ENCODE results near the gene ITPR1.

- TF ChIP-seq CTCF (IDR thresholded peaks at IDR 0.05) (no peak), POLR2A (IDR thresholded peaks at IDR 0.05) (no peak)
These were observed 393.3 kb downstream of the ITPR1 start for GRCh38 chr3:4886448-4886847.

All from esophagus squamous epithelium (tissue), 4 donors.